Peyer's patch (tissue), 4 donors: ENCODE results near the gene ASAP3. TPM values are rescaled to one million over a fixed set of nuclear protein-coding genes. Genes with fewer than 3 reads are reported as not detected.

Experiments
- DNase-seq, 3 donors: peaks; one replicate each; pipeline ENCODE4 v3.0.0-alpha.2; 2017 to 2019
- H3K27ac ChIP-seq, 4 donors: fragments of 200-600 bp; sonication (generic); one replicate each; pipeline ENCODE4 v1.5.1; 2016 to 2019
- H3K27me3 ChIP-seq, 2 donors: fragments of 200-600 bp; sonication (generic); one replicate each; pipeline ENCODE4 v1.5.1; 2019
- H3K36me3 ChIP-seq, 3 donors: fragments of 200-600 bp; sonication (generic); one replicate each; pipeline ENCODE4 v1.5.1; 2016 to 2019
- H3K4me1 ChIP-seq, 4 donors: fragments of 200-600 bp; sonication (generic); one replicate each; pipeline ENCODE4 v1.5.1; 2016 to 2019
- H3K4me3 ChIP-seq, 4 donors: fragments of 200-600 bp; sonication (generic); 1 replicate in 3 of 4; 2 replicates in 1 of 4; pipeline ENCODE4 v1.5.1; 2016 to 2019; ENCODE audit warnings: mild to moderate bottlenecking in 1 of 4
- H3K9me3 ChIP-seq, 4 donors: fragments of 200-600 bp; sonication (generic); one replicate each; pipeline ENCODE4 v1.5.1; 2016 to 2019; ENCODE audit warnings: mild to moderate bottlenecking in 1 of 4
- CTCF ChIP-seq, 6 experiments: fragments of 450-650 bp in 4 of 6; fragments of 200-600 bp in 2 of 6; sonication (generic) in 1 of 6; IDR thresholded peaks; one replicate each; pipeline ENCODE4 v1.5.1; 2017 to 2019; ENCODE audit warnings: antibody characterized with exemption in 6 of 6, mild to moderate bottlenecking in 3 of 6, moderate library complexity in 1 of 6
- POLR2A ChIP-seq, 2 donors: fragments of 450-650 bp; IDR thresholded peaks; one replicate each; pipeline ENCODE4 v1.5.1; 2017; ENCODE audit warnings: antibody characterized with exemption in 2 of 2, mild to moderate bottlenecking in 2 of 2, moderate library complexity in 2 of 2
- total RNA-seq, 4 donors: library from RNA; depleted of rRNA; stranded (reverse); fragments of >200 nt; gene quantifications; one replicate each; pipeline ENCODE4 v1.1.0, GENCODE V29; 2016

Gene ASAP3
- total RNA-seq, 4 donors from 2014 or later: 11.2 to 33.5 (median 25.8) TPM

GRCh38 chr1:23427550-23427949 lies 56.4 kb downstream of the ASAP3 start:
- peaks cover 0 to 12% (median 0%) of the 10 kb centered on the region in 3 donors for H3K36me3 ChIP-seq

GRCh38 chr1:23426828-23427227 lies 57.2 kb downstream of the ASAP3 start:
- Histone ChIP-seq H3K27ac (no peak overlapping the region), H3K36me3 (peaks cover 0 to 8% (median 0%) of the 10 kb centered on the region in 3 donors), H3K4me3 (no peak overlapping the region), H3K27me3 (no peaks in the 10 kb centered on the region), H3K4me1 (peaks cover 0 to 26% (median 8%) of the 10 kb centered on the region in 4 donors), H3K9me3 (no peaks in the 10 kb centered on the region)
- TF ChIP-seq POLR2A (IDR thresholded peaks at IDR 0.05) (no peak), CTCF (IDR thresholded peaks at IDR 0.05) (no peak)
- DNase-seq: no peak

More at GRCh38 chr1:23427550-23427949, 56.4 kb downstream of the ASAP3 start:
- Histone ChIP-seq H3K4me1 (peaks cover 0 to 19% (median 6%) of the 10 kb centered on the region in 4 donors), H3K27ac (no peak overlapping the region), H3K27me3 (no peaks in the 10 kb centered on the region), H3K4me3 (no peak overlapping the region), H3K9me3 (no peaks in the 10 kb centered on the region)
- DNase-seq: no peak
- TF ChIP-seq CTCF (IDR thresholded peaks at IDR 0.05) (no peak), POLR2A (IDR thresholded peaks at IDR 0.05) (no peak)

GRCh38 chr1:23425193-23425494 lies 58.8 kb downstream of the ASAP3 start:
- Histone ChIP-seq H3K4me1 (peaks cover 0 to 32% (median 8%) of the 10 kb centered on the region in 4 donors), H3K27ac (peak overlapping the region in 2 of 4 donors; percentile 79 to 83)
- TF ChIP-seq CTCF (IDR thresholded peaks at IDR 0.05) (no peak), POLR2A (IDR thresholded peaks at IDR 0.05) (no peak)

GRCh38 chr1:23424293-23425192 lies 59.4 kb downstream of the ASAP3 start, which contains the start of gene TCEA3:
Gene TCEA3, minus strand, starts transcription at chr1:23424748. Its CDS starts 115 bp downstream, at chr1:23424633.
- Histone ChIP-seq H3K9me3 (no peaks in the 10 kb centered on the region), H3K27me3 (no peaks in the 10 kb centered on the region), H3K4me1 (peaks cover 0 to 32% (median 8%) of the 10 kb centered on the region in 4 donors), H3K4me3 (peak within 1 kb of the TSS; percentile 46 to 63 (median 54)), H3K27ac (peak within 1 kb of the TSS; percentile 58 to 83 (median 80)), H3K36me3 (peaks cover 0 to under 1% (median 0%) of the 10 kb centered on the region in 3 donors)
- TF ChIP-seq CTCF (IDR thresholded peaks at IDR 0.05): no peak
- no peak for TF ChIP-seq POLR2A (IDR thresholded peaks at IDR 0.05)
- peak in 2 of 3 donors; percentile 63 to 82 for DNase-seq

More at GRCh38 chr1:23425193-23425494, 58.8 kb downstream of the ASAP3 start:
- Histone ChIP-seq H3K36me3 (peaks cover 0 to 3% (median 0%) of the 10 kb centered on the region in 3 donors), H3K27me3 (no peaks in the 10 kb centered on the region), H3K9me3 (no peaks in the 10 kb centered on the region), H3K4me3 (peak overlapping the region in 3 of 4 donors; percentile 46 to 63 (median 60))
- no peak for DNase-seq

- DNase-seq: peak in 2 of 3 donors; percentile 73 to 88
- Histone ChIP-seq H3K36me3 (no peaks in the 10 kb centered on the region), H3K4me3 (peak overlapping the region; percentile 46 to 63 (median 54)), H3K9me3 (no peaks in the 10 kb centered on the region), H3K27me3 (no peaks in the 10 kb centered on the region), H3K27ac (peak overlapping the region; percentile 58 to 83 (median 80)), H3K4me1 (peaks cover 0 to 32% (median 8%) of the 10 kb centered on the region in 4 donors)
- TF ChIP-seq POLR2A (IDR thresholded peaks at IDR 0.05): peak in 1 of 2 donors; percentile 45
- no peak for TF ChIP-seq CTCF (IDR thresholded peaks at IDR 0.05)
Measured at GRCh38 chr1:23423415-23424292, 60.3 kb downstream of the ASAP3 start.
